Right forelimb (tissue), 1 donor: ENCODE measurements around the gene CORO1C.
"Not testable (repeated sequence)": the region's sequence is repeated elsewhere in the genome, so short reads cannot be mapped to it uniquely, and the experiment has no call there.

ENCODE experiments used
- DNase-seq: peaks from one replicate; pipeline ENCODE4 v3.0.0-alpha.2; 2018

CORO1C gene

DNA sequence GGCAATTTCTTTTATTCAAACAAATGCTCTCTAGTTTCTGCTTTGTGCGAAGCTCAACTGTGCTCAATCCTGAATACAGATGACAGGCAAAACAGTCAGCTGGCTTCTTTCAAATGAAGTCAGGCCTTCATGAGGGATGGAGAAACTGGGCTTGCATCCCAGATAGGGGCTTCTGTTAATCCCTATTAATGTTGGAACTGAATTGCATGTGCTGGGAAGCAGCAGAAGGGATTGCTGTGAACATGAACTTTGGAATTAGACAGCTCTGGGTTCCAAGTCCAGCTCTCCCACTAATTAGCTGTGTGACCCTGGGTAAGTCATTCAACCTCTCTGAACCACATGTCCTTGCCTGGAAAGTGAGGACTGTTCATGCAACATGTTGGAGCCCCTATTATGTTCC is 21.1 kb upstream of the CORO1C start:
- no peak for DNase-seq

DNA sequence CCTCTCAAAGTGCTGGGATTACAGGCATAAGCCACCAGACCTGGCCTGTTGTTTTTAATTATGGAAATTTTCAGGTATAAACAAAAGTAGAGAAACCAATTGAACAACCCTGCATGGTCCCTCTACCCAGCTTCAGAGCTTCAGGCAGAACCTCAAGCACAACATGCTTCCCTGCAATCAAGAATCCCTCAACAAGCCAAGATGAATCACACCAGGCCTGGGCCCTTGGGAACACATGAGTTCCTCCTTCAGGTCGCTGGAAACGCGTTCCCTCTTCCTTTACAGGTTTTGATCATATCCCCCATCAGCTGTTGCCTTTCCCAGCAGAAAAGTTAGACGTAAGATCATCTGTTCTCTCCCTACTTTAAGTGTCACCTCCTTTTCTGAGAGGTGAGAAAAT is 20.5 kb upstream of the CORO1C start:
- DNase-seq, result no peak

GRCh38 chr12:108751003-108751402 is 19.7 kb upstream of the CORO1C start:
- not testable (repeated sequence) for DNase-seq

DNA sequence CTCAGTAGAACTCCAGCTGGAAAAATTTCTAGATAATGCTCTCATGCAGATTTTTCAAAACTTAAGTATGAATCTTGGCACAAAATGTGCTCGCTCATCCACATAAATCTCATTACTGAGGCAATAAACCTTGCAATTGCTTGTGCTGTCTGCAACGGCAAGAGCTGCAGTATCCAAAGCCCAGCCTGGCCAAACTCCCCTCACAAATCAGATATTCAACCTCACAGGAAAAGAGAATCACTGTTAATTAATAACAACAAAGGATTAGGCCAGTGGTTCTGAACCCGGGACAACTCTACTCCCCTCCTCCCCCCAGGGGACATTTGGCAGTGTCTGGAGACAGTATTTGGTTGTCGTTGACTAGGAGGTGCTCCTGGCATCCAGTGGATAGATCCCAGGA is 19.2 kb upstream of the CORO1C start:
- no peak for DNase-seq

- DNase-seq, result no peak
Observed at GRCh38 chr12:108747563-108747962, 16.2 kb upstream of the CORO1C start.

DNA sequence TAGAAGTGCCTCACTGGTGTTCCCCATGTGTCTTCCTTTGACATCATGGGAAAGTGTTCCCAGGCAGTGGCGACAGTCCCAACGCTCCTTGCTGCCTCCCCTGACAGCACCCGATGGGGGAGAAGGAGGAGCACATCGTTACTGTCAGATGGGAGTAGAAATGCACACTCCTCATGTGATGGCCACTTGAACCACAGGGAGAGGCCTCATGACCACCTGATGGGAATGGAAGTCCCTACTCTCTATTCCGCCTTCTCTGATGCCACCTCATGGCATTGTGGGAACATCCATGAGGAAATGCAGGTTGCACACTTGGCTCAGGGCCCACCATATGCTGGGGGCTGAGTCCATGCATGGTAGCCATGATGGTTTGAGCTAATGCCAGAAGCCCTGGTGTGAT is 14.3 kb upstream of the CORO1C start:
- DNase-seq, result no peak

DNA sequence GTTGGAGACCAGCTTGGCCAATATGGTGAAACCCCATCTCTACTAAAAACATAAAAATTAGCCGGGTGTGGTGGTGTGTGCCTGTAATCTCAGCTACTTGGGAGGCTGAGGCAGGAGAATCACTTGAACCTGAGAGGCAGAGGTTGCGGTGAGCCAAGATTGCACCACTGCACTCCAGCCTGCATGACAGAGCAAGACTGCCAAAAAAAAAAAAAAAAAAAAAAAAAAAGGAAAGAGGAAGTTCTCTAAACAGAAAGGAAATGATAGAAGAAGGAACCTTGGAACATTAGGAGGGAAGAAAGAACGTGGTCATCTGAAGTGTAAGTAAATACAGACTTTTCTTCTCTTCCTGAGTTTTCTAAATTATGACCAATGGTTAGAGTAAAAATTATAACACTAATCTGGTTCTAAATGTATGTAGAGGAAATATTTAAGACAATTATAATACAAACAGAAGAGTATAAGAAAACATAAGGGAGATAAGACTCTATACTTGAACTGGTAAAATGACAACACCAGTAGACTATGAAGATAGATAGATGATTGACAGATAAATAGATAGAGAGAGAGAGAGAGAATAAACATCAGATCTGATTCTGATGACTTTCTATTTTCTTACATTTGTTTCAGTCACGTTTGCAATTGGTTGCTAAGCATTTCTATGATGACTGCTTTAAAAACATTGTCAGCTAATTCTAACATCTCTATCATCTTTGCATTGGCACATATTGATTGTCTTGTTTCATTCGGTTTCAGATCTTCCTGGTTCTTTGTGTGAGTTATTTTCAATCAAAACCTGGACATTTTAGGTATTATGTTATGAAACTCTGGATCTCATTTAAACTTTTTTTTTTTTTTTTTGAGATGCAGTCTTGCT is 12.9 kb upstream of the CORO1C start:
- DNase-seq, result no peak

- DNase-seq, result no peak
Observed at GRCh38 chr12:108738170-108738569, 6.9 kb upstream of the CORO1C start.

DNA sequence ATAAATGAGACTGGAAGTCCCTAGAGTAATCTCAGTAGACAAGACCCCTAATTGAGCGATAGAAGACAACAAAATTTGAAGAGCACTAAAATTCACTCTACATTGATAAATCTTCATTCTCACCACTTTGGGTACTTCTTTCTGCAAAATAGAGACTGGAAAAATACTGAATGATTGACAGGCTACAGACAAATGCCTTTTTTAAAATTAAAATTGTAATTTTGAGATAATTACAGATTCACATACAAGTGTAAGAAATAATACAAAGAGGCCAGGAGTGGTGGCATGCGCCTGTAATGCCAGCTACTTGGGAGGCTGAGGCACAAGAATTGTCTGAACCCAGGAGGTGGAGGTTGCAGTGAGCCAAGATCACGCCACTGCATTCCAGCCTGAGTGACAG is 4.5 kb upstream of the CORO1C start:
- no peak for DNase-seq

GRCh38 chr12:108734200-108734906 is 3.0 kb upstream of the CORO1C start:
- no peak for DNase-seq

GRCh38 chr12:108733230-108733531 is 1.9 kb upstream of the CORO1C start:
- not testable (repeated sequence) for DNase-seq

DNA sequence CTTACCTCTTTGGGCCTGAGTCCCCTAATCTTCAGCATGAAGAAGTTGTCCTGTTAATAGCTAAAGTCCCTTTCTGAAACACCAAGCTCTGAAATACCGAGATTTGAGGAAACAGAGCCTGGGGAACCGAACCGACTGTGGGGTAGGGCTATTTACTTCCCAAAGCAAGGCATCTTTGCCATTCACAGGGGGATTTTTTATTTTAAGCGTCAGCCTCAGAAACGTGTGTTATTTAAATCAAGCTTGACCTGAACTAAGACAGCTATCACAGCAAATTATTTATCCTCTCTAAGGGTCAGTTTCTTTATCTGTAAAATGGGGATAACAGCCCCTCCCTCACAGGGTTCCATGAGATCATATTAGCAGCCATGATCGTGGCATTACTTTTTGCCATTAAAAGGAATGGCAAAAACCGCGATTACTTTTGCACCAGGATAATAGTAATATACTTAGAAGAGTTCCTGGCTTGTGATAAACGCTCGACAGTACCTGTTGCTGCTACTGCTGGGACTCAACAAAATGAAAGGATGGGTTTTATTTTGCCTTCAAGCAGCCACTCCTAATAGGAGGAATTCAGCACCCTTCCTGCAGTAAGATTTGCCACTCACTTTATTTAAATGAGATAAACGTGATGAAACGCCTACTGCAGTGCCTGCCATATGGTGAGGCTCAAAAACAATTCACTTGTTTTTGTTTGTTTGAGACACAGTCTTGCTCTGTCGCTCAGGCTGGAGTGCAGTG is 1.3 kb upstream of the CORO1C start:
- DNase-seq, result no peak

- peak; percentile 99 for DNase-seq
Observed at GRCh38 chr12:108731866-108732461, 646 bp upstream of the CORO1C start.

DNA sequence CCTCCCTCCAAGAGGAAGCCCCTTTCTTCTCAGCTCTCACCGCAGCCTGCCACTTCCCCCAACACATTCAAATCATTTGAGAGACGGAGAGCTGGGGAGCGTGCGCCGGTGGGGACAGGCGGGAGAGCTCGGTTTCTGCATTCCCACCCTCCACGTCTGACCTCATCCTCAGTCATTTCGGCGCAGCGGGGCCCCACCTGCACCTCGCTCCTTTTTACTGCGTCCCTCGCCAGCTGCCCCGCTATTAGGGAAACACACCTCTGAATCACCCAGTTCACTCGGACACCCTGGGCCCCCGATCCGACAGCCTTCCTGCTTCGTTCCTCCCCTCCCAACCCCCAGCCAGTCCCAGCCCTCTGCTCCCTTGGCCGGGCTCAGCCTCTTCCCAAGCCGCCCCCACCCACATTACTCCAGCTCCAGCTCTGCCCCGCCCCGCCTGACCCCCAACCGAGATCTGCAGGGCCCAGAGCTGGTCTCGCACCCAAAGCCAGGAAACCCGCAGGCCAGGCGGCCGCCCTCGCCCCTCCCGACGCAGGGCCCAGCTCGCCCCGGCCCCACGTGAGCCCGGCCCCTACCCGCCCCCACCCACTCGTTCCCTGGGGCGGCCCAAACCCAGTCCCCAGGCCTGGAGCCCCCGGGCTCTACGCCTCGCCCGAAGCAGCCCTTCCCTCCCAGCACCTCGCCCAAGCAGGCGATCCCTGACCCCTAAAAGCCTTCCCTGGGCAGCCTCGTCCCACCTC is 783 bp downstream of the CORO1C start:
- peak; percentile 83 for DNase-seq

- DNase-seq, result no peak
Observed at GRCh38 chr12:108729612-108730364, 1.5 kb downstream of the CORO1C start.

GRCh38 chr12:108728820-108729611 is 2.3 kb downstream of the CORO1C start:
- no peak for DNase-seq

GRCh38 chr12:108727868-108728735 is 3.2 kb downstream of the CORO1C start:
- DNase-seq, result no peak

DNA sequence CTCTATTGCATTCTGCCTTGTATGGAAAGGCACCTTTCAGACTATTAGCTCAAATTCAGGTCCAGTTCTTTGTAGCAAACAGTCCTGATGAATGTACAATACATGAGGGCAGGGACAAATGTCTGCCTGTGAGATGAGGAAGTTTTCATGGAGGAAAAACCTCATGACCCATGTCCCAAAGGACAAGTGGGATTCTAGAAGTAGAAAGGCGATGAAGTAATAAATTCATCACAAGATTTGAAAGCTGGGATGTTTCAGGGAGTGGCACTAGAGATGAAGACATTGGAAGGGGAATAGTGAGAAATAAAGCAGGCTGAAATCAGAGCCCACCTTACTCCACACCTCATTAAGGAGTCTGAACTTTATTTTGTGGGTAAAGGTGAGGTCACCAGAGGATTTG is 4.2 kb downstream of the CORO1C start:
- no peak for DNase-seq

DNA sequence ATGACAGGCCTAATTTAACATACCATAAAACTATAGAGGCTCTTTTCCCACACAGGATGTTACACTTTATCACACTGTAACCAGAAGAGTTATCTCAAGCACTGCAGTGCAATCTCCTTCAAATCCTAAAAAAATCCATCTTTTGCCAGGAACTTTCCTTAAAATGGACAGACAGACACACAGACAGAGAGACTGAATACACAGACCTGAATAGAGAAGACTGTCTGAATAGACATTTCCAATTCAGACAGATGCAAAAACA is 6.5 kb downstream of the CORO1C start:
- DNase-seq, result no peak
